DND-41 (cell line): ENCODE data around the gene GNB1L.

Source experiments
- CTCF ChIP-seq: IDR thresholded peaks from 2 replicates; pipeline ENCODE4 v1.5.1; 2012; ENCODE audit warnings: borderline replicate concordance, low read length, moderate library complexity, mild to moderate bottlenecking; ENCODE audit not compliant: poor library complexity, severe bottlenecking; ENCODE audit errors: extremely low read depth
- EZH2 ChIP-seq: IDR thresholded peaks from 3 replicates; pipeline ENCODE4 v1.6.1; 2012; ENCODE audit warnings: borderline replicate concordance, low read depth, mild to moderate bottlenecking, moderate library complexity, low read length, inconsistent platforms; ENCODE audit not compliant: severe bottlenecking

GRCh38 chr22:19840059-19840458 lies 14.6 kb downstream of the GNB1L start:
- TF ChIP-seq EZH2 (no peak), CTCF (no peak)
